Cardiac fibroblast (primary cell): ENCODE measurements around the gene PDGFC.

Experiments used
- DNase-seq, 2 donors: peaks; one replicate each; pipeline versions ENCODE4 v3.0.0 to v3.0.0-alpha.2; 2010; ENCODE audit warnings: low read depth in 2 of 2
- H3K4me3 ChIP-seq, 2 donors: replicated peaks in 1 of 2; 1 replicate in 1 of 2; 2 replicates in 1 of 2; pipeline ENCODE4 v1.5.1; 2011; ENCODE audit warnings: low read depth in 2 of 2, low read length in 2 of 2, mild to moderate bottlenecking in 2 of 2, moderate library complexity in 1 of 2
- TF ChIP-seq, protein P1 (sequence below): IDR thresholded peaks from one replicate; pipeline ENCODE4 v1.5.1; 2011; ENCODE audit warnings: low read depth, mild to moderate bottlenecking, low read length, inconsistent platforms

Gene PDGFC

DNA sequence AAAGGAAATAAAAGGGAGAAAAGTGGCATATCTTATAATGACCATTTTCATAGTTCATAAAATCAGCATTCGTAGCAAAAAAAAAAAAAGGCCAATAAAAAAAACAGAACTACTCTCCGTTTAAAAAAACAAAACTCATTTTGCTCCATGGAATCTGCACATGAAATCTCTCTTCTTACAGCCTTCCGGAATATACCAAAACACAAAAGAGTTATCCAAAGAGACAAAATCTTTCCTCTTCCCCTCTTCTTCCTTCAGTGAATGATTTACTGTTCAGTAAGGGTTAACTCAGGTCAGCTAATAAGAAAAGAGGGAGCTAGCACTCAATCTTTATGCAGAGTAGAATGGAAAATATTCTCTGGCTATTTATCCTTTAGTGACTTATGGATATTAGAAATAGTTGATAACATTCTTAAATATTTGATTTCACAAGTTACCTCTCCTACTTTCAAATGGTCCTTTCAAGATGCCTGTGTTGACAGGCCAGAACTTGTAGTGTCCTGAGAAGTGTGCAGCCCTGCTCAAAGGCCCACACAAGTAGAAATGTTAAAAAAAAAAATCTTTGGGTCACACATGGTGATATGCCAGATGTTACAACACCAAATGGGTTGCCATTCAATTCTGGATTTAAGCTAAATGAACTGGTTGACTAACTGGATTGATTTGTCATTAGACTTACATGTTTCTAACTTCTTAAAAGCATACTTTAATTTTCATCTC, 42.1 kb downstream of the PDGFC start:
- no peak overlapping the region for H3K4me3 ChIP-seq
- no peak for DNase-seq
- TF ChIP-seq, protein P1, sequence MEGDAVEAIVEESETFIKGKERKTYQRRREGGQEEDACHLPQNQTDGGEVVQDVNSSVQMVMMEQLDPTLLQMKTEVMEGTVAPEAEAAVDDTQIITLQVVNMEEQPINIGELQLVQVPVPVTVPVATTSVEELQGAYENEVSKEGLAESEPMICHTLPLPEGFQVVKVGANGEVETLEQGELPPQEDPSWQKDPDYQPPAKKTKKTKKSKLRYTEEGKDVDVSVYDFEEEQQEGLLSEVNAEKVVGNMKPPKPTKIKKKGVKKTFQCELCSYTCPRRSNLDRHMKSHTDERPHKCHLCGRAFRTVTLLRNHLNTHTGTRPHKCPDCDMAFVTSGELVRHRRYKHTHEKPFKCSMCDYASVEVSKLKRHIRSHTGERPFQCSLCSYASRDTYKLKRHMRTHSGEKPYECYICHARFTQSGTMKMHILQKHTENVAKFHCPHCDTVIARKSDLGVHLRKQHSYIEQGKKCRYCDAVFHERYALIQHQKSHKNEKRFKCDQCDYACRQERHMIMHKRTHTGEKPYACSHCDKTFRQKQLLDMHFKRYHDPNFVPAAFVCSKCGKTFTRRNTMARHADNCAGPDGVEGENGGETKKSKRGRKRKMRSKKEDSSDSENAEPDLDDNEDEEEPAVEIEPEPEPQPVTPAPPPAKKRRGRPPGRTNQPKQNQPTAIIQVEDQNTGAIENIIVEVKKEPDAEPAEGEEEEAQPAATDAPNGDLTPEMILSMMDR, result no peak

DNA sequence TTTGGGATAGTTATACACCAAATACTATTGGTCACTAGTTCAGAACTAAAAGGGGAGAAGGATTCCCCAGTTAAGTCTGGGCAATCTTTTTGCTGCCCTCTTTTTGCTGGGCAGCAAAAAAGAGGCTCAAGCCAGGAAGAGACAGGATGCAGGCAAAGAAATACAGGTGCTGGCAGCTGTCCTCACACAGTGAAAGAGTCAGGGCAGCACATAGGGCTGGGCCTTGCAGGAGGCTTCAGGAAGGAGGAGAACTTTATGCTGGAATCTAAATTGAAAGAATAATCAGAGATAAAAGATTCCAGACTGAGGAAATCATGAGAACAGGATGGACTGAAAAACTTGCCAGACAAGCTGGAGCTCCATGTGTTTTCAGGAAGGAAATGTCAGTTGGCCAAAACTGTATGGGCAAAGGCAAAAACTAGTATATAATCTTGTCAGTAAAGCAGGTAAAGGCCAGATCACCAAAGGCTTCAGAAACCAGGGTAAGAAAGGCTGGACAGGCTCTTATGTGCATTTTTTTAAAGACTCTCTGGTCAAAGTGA, 46.8 kb downstream of the PDGFC start:
- TF ChIP-seq, protein P1, result no peak
- no peak overlapping the region for H3K4me3 ChIP-seq
- peak in 1 of 2 donors; percentile 24 for DNase-seq

DNA sequence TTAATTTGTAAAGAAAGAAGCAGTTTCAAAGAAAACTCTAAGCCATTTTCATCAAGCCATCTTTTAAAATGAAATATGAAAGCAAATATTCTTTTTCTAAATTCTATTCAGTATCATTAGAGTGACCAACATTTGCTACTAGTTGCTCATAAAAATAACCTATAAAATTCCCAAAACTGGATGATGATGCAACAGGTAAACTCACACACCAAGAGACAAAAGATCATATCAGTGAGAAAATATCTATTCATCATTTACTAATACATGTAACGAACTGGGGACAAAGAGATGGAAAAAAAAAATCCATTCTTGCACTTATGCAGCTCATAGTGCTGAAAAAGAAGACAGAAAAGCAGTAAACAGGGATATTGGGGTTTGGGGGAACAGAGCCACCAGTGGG, 48.1 kb downstream of the PDGFC start:
- TF ChIP-seq, protein P1, result no peak
- no peak overlapping the region for H3K4me3 ChIP-seq
- DNase-seq, result no peak

DNA sequence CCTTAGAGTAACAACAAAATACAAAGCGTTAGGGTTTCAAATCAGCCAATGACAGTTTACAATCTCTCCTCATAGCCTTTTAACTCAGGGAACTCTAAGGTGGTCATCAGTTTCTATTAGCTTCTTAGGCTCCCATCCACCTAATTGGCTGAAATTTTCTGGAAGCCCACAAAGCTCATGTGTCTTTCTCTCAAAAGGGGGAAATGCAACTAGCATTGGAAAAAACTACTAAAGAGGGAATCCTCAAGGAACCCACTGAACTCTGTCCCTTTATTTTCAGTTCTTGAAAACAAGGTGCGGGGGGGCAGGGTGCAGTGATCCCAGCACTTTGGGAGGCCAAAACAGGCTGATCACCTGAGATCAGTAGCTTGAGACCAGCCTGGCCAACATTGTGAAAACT, 56.4 kb downstream of the PDGFC start:
- no peak overlapping the region for H3K4me3 ChIP-seq
- TF ChIP-seq, protein P1, result no peak
- no peak for DNase-seq

DNA sequence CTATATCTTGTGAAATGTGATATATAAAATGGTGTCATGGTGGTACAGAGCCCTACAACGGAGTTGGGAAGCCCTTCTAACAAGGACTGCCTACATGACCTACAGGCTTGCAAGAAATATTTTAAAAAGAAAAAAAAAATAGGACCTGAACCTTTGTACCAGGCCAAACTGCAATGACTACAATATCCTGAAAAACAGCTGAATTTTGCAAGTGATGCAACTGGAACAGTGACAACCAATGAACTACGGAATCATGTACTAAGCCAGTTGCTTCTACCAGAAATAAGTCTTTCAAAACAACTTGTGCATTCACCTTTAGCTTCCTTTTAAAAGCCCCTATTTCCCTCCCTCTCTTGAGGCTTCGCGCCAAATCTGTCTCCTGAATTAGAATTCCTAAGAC, 58.4 kb downstream of the PDGFC start:
- no peak overlapping the region for H3K4me3 ChIP-seq
- DNase-seq, result no peak
- TF ChIP-seq, protein P1, result no peak

DNA sequence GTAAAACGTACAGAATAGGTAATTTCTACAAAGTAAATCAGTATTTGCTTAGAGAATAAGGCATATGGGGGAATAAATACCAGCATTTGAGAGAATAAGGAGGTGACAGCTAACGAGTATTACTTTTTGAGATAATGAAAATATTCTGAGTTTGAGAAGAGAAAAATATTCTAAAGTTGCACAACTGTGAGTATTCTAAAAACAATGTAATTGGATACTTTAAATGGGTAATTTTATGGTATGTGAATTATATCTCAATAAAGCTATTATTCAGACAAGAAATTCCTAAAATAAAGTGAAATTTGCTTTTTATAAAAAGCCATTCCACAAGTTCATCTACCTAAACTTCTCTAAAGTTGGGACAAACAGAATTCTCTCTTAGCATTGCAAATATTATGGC, 62.6 kb downstream of the PDGFC start:
- TF ChIP-seq, protein P1, result no peak
- DNase-seq, result no peak
- H3K4me3 ChIP-seq, result no peak overlapping the region
